Anterior cingulate cortex (tissue), 58 donors: ENCODE data around the gene PDE9A.

Experiments
- DNase-seq, 58 donors: peaks; one replicate each; lab custom pipeline; 2025; lab: John Stamatoyannopoulos, UW

PDE9A gene

GRCh38 chr21:42682661-42683210, 29.3 kb downstream of the PDE9A start:
- DNase-seq, result no peak

- DNase-seq, result no peak
Measured at GRCh38 chr21:42683371-42684108, 30.1 kb downstream of the PDE9A start.

- peak in 1 of 58 donors; percentile 22 for DNase-seq
Measured at GRCh38 chr21:42684109-42684916, 30.9 kb downstream of the PDE9A start.

- peak in 11 of 58 donors; percentile 7 to 59 (median 36) for DNase-seq
Measured at GRCh38 chr21:42685036-42685435, 31.6 kb downstream of the PDE9A start.

- no peak for DNase-seq
Measured at GRCh38 chr21:42685954-42686500, 32.6 kb downstream of the PDE9A start.

GRCh38 chr21:42687796-42688195, 34.4 kb downstream of the PDE9A start:
- no peak for DNase-seq

GRCh38 chr21:42688226-42688840, 34.9 kb downstream of the PDE9A start:
- DNase-seq, result no peak

GRCh38 chr21:42688841-42689371, 35.5 kb downstream of the PDE9A start:
- DNase-seq, result no peak

GRCh38 chr21:42690586-42690985, 37.2 kb downstream of the PDE9A start:
- no peak for DNase-seq

GRCh38 chr21:42691901-42692559, 38.6 kb downstream of the PDE9A start:
- DNase-seq, result no peak

- DNase-seq, result no peak
Measured at GRCh38 chr21:42692688-42693087, 39.3 kb downstream of the PDE9A start.

- DNase-seq, result no peak
Measured at GRCh38 chr21:42694751-42695696, 41.6 kb downstream of the PDE9A start.

GRCh38 chr21:42695697-42696380, 42.4 kb downstream of the PDE9A start:
- DNase-seq, result peak in 1 of 58 donors; percentile 12

GRCh38 chr21:42696501-42697040, 43.1 kb downstream of the PDE9A start:
- no peak for DNase-seq

- DNase-seq, result no peak
Measured at GRCh38 chr21:42698733-42699132, 45.3 kb downstream of the PDE9A start.

- DNase-seq, result no peak
Measured at GRCh38 chr21:42699196-42699595, 45.8 kb downstream of the PDE9A start.

GRCh38 chr21:42701706-42702456, 48.5 kb downstream of the PDE9A start:
- no peak for DNase-seq
